Right renal cortex interstitium (tissue), 3 donors: ENCODE results near the gene DISC1. TPM values are rescaled to one million over a fixed set of nuclear protein-coding genes. Genes with fewer than 3 reads are reported as not detected.
"Not testable (repeated sequence)": the region's sequence is repeated elsewhere in the genome, so short reads cannot be mapped to it uniquely, and the experiment has no call there.

Experiments
- DNase-seq, 3 donors: peaks; one replicate each; pipeline ENCODE4 v3.0.0-alpha.2; 2013; ENCODE audit warnings: low read depth in 3 of 3, low spot score in 2 of 3
- polyA plus RNA-seq, 3 donors: library from polyadenylated mRNA; unstranded; fragments of 120-200 nt; gene quantifications; one replicate each; pipeline ENCODE4 v1.2.1, GENCODE V29; 2013; ENCODE audit not compliant: insufficient read length in 3 of 3

The DISC1 gene
- 1 to 10 TPM; 6.0 to 7.1 (median 6.1) TPM for polyA plus RNA-seq

GRCh38 chr1:231626535-231626950, at the start of gene DISC1:
Gene DISC1 (plus strand): TSS chr1:231626790. CDS start chr1:231626868, 78 bp downstream.
- peak; percentile 82 to 86 (median 85) for DNase-seq

GRCh38 chr1:231576804-231577718, 49.5 kb upstream of the DISC1 start:
- DNase-seq, result no peak

- no peak for DNase-seq
Measured at GRCh38 chr1:231580874-231581273, 45.7 kb upstream of the DISC1 start.

- no peak for DNase-seq
Measured at GRCh38 chr1:231581859-231582258, 44.7 kb upstream of the DISC1 start.

GRCh38 chr1:231583376-231583775, 43.2 kb upstream of the DISC1 start:
- DNase-seq, result no peak

- DNase-seq, result no peak
Measured at GRCh38 chr1:231584117-231584516, 42.5 kb upstream of the DISC1 start.

- no peak for DNase-seq
Measured at GRCh38 chr1:231584921-231585320, 41.7 kb upstream of the DISC1 start.

GRCh38 chr1:231590453-231591198, 36.0 kb upstream of the DISC1 start:
- no peak for DNase-seq

GRCh38 chr1:231591466-231591865, 35.1 kb upstream of the DISC1 start:
- DNase-seq, result no peak

GRCh38 chr1:231592809-231593208, 33.8 kb upstream of the DISC1 start:
- no peak for DNase-seq

- not testable (repeated sequence) for DNase-seq
Measured at GRCh38 chr1:231593264-231593663, 33.3 kb upstream of the DISC1 start.

GRCh38 chr1:231594123-231594522, 32.5 kb upstream of the DISC1 start:
- no peak for DNase-seq

- DNase-seq, result no peak
Measured at GRCh38 chr1:231594749-231595148, 31.8 kb upstream of the DISC1 start.

- DNase-seq, result no peak
Measured at GRCh38 chr1:231596337-231596791, 30.2 kb upstream of the DISC1 start.

- no peak for DNase-seq
Measured at GRCh38 chr1:231597971-231598370, 28.6 kb upstream of the DISC1 start.

- DNase-seq, result no peak
Measured at GRCh38 chr1:231600458-231600976, 26.1 kb upstream of the DISC1 start.

- DNase-seq, result no peak
Measured at GRCh38 chr1:231601824-231602672, 24.5 kb upstream of the DISC1 start.

GRCh38 chr1:231602673-231602984, 24.0 kb upstream of the DISC1 start:
- no peak for DNase-seq

- no peak for DNase-seq
Measured at GRCh38 chr1:231603598-231604275, 22.9 kb upstream of the DISC1 start.

GRCh38 chr1:231604276-231604621, 22.3 kb upstream of the DISC1 start:
- DNase-seq, result no peak
